ENCODE data around the gene TLE1.

Gene TLE1

GRCh38 chr9:81629440-81629839, 59.9 kb downstream of the TLE1 start:
- no peak for DNase-seq (ENCODE audit: low read depth)
- no peak for TF ChIP-seq CTCF (IDR thresholded peaks at IDR 0.05; ENCODE audit: low read length, missing control alignments)
- H3K4me3 ChIP-seq (replicated peaks; ENCODE audit: low read depth, low read length), result no peak overlapping the region

GRCh38 chr9:81628897-81629296, 60.5 kb downstream of the TLE1 start:
- TF ChIP-seq CTCF (IDR thresholded peaks at IDR 0.05; ENCODE audit: low read length, missing control alignments), result no peak
- DNase-seq (ENCODE audit: low read depth), result no peak
- H3K4me3 ChIP-seq (replicated peaks; ENCODE audit: low read depth, low read length), result no peak overlapping the region

GRCh38 chr9:81627481-81627880, 61.9 kb downstream of the TLE1 start:
- no peak for DNase-seq (ENCODE audit: low read depth)
- no peak for TF ChIP-seq CTCF (IDR thresholded peaks at IDR 0.05; ENCODE audit: low read length, missing control alignments)
- no peak overlapping the region for H3K4me3 ChIP-seq (replicated peaks; ENCODE audit: low read depth, low read length)

- no peak for DNase-seq (ENCODE audit: low read depth)
- TF ChIP-seq CTCF (IDR thresholded peaks at IDR 0.05; ENCODE audit: low read length, missing control alignments), result no peak
- H3K4me3 ChIP-seq (replicated peaks; ENCODE audit: low read depth, low read length), result no peak overlapping the region
These were observed 62.8 kb downstream of the TLE1 start for GRCh38 chr9:81626511-81626910.

GRCh38 chr9:81625969-81626368, 63.4 kb downstream of the TLE1 start:
- no peak for DNase-seq (ENCODE audit: low read depth)
- no peak overlapping the region for H3K4me3 ChIP-seq (replicated peaks; ENCODE audit: low read depth, low read length)
- no peak for TF ChIP-seq CTCF (IDR thresholded peaks at IDR 0.05; ENCODE audit: low read length, missing control alignments)

GRCh38 chr9:81623778-81624177, 65.6 kb downstream of the TLE1 start:
- H3K4me3 ChIP-seq (replicated peaks; ENCODE audit: low read depth, low read length), result no peak overlapping the region
- TF ChIP-seq CTCF (IDR thresholded peaks at IDR 0.05; ENCODE audit: low read length, missing control alignments), result no peak
- DNase-seq (ENCODE audit: low read depth), result no peak

- no peak for TF ChIP-seq CTCF (IDR thresholded peaks at IDR 0.05; ENCODE audit: low read length, missing control alignments)
- no peak for DNase-seq (ENCODE audit: low read depth)
- H3K4me3 ChIP-seq (replicated peaks; ENCODE audit: low read depth, low read length), result no peak overlapping the region
These were observed 66.7 kb downstream of the TLE1 start for GRCh38 chr9:81622471-81623255.
